Cardiac fibroblast (primary cell): Measurements from ENCODE around the gene C1orf232.

Experiments
- DNase-seq, 2 donors: peaks; one replicate each; pipeline versions ENCODE4 v3.0.0 to v3.0.0-alpha.2; 2010; ENCODE audit warnings: low read depth in 2 of 2
- H3K4me3 ChIP-seq, 2 donors: replicated peaks in 1 of 2; 1 replicate in 1 of 2; 2 replicates in 1 of 2; pipeline ENCODE4 v1.5.1; 2011; ENCODE audit warnings: low read depth in 2 of 2, low read length in 2 of 2, mild to moderate bottlenecking in 2 of 2, moderate library complexity in 1 of 2
- TF ChIP-seq, protein P1 (sequence below): IDR thresholded peaks from one replicate; pipeline ENCODE4 v1.5.1; 2011; ENCODE audit warnings: low read depth, mild to moderate bottlenecking, low read length, inconsistent platforms

C1orf232 gene

DNA sequence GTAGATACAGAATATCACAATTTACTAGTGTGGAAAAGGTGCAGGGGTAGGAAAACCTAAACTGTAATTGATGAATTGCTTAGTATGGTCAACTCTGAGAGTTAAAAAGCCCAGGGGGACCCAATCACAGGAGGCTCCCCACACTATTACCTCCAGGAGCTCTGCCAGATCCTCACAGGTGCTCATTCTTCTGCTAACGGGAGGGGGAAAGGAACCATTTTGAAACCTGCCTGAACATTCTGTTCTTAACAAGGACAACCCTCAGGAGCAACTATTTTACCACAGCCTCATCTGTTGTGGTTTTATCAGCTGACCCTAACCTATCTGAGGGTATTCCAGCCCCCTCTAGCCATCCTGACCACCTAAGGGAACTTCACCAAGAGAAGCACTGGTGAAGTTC lies 38.1 kb downstream of the C1orf232 start:
- TF ChIP-seq, protein P1, sequence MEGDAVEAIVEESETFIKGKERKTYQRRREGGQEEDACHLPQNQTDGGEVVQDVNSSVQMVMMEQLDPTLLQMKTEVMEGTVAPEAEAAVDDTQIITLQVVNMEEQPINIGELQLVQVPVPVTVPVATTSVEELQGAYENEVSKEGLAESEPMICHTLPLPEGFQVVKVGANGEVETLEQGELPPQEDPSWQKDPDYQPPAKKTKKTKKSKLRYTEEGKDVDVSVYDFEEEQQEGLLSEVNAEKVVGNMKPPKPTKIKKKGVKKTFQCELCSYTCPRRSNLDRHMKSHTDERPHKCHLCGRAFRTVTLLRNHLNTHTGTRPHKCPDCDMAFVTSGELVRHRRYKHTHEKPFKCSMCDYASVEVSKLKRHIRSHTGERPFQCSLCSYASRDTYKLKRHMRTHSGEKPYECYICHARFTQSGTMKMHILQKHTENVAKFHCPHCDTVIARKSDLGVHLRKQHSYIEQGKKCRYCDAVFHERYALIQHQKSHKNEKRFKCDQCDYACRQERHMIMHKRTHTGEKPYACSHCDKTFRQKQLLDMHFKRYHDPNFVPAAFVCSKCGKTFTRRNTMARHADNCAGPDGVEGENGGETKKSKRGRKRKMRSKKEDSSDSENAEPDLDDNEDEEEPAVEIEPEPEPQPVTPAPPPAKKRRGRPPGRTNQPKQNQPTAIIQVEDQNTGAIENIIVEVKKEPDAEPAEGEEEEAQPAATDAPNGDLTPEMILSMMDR, result no peak
- no peak for DNase-seq

DNA sequence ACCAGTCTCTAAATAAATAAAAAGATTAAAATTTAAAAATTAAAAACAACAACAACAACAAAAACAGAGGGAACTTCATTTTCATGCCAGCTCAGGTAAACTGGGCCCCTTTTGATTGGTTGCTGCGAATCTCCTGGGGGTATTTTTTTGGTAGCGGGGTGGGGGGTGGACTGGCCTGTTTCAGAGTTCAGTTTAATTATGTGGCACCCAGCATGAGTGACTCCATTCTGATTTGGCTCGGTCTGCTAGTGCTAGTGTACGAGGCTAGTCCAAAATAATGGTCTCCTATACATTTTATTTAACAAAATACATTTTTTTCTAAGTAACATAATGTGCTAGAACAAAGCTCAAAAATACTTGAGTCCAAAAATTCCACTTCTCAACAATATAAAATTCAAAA lies 39.0 kb downstream of the C1orf232 start:
- H3K4me3 ChIP-seq, result no peak overlapping the region
- TF ChIP-seq, protein P1, result no peak
- no peak for DNase-seq

More for the DNA sequence above, 38.1 kb downstream of the C1orf232 start:
- no peak overlapping the region for H3K4me3 ChIP-seq

DNA sequence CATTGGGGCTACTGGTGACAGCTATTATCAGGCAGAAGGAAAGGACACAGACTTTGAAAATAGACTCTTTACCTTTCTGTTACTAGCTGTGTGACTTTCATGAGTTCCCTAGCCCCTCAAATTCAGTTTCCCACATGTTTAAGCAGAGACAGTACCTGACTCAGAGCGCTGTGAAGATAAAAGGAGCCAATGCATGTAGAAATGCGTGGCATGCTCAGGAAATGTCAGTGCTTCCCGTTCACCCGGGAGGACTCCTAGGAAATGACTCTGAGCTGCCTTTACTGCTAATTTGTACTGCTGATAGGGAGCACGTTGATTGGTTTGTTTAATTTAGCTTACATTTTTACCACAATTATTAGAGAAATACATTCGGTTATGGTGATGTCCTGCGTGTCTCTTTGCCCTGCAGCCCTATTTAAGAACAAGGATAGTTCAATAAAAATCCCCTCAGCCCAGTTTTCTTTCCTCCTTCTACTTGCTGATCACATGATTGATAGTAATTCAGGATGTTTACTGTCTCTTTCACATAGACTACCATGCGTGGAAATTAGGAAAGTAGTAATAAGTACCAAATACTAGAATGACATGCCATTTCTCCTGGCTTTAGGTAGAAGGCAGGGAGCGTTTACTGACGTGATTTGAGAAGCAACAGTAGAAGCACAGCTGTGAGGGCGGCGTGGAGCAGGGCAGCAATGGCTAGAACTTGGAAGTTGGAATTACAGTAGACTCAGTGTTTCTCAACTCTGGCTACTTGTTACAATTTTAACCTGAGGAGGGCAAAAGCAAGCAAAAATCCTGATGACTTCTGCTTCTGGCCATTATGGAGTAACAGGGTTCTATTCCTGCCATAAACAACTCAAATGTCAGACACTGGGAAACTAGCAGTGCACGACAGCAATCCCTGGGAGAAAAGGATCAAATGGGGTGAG lies 41.3 kb downstream of the C1orf232 start:
- DNase-seq, result peak; percentile 20 to 29
- TF ChIP-seq, protein P1, result no peak
- H3K4me3 ChIP-seq, result no peak overlapping the region

DNA sequence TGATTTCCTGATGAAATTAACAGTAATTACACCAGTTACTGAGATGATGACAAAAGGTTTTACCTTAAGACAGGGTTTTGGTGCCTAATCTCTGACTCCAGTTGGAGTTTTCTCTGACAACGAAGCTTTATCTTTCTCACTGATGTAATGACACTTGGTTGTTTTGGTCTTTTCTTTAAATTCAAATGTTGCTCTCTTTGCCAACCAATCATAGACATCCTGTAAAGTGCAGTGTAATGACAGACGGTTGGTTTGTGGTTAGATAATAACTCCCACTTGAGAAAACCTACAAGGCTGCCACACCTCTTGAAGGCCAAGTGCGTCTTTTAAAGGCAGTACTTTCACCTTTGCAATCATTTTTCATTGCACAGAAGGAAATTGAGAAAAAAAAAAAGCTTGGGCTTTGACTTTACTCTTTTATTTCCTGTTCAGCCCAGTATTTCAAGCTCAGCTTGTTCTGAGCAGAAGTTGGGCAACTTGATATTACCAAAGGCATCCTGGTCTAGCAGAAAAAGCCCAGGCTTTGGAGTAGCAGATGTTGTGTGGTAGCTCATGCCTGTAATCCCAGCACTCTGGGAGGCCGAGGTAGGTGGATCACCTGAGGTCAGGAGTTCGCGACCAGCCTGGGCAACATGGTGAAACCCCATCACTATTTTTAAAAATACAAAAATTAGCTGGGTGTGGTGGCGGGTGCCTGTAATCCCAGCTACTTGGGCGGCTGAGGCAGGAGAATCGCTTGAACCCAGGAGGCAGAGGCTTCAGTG lies 42.3 kb downstream of the C1orf232 start:
- TF ChIP-seq, protein P1, result no peak
- peak; percentile 34 to 60 for DNase-seq
- no peak overlapping the region for H3K4me3 ChIP-seq

DNA sequence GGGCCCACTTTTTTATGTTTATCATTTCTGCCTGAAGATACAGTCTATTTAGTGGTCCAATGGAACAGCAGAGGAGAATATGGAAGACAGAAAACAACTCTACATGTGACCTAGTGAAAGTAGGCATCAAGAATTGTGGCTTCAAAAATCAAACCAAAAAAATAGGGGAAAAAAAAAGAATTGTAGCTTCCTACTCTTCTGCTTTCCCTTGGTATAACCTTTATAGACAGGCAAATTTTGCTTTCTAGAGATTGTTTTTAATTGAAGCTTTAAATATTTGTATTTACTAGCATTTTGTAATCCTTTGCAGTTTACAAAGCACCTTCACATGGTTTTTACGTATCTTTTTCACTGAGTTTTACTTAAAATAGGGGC lies 42.8 kb downstream of the C1orf232 start:
- no peak for DNase-seq
- TF ChIP-seq, protein P1, result no peak
- H3K4me3 ChIP-seq, result no peak overlapping the region

DNA sequence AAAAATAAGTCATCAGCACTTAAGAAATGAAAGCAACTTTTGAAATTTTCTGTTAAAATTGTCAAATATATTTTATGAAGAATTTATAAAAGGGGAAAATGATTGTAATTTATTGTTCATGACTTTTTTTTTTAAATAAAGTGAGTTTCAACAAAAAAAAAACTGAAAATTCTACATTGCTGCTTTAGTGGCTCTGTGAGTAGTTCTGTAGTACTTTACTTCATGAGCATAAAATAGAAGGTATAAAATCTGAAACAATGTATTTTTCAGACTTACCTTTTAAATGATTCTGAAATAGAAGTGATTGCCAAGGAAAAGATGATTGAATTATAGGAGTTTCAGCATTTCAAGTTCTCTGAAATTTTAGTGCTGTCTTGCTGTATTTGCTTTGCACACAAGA lies 43.4 kb downstream of the C1orf232 start:
- DNase-seq, result no peak
- TF ChIP-seq, protein P1, result no peak
- no peak overlapping the region for H3K4me3 ChIP-seq
